GM21619 (cell line): Measurements from ENCODE around the gene LRRC28.
A peak's percentile ranks its signal among the peaks of the same experiment; 100 is the strongest.

Source experiments
- ATAC-seq: cut with Tn5 transposase; IDR thresholded peaks from one replicate; pipeline ENCODE4 v1.9.1; 2021; ENCODE audit not compliant: unreplicated experiment

LRRC28 gene

GRCh38 chr15:99305761-99306505, 54.7 kb downstream of the LRRC28 start:
- ATAC-seq, result no peak

- no peak for ATAC-seq
Measured at GRCh38 chr15:99306694-99307338, 55.5 kb downstream of the LRRC28 start.

- ATAC-seq, result no peak
Measured at GRCh38 chr15:99307735-99308134, 56.5 kb downstream of the LRRC28 start.

- no peak for ATAC-seq
Measured at GRCh38 chr15:99310745-99311144, 59.5 kb downstream of the LRRC28 start.

GRCh38 chr15:99312228-99312627, 60.9 kb downstream of the LRRC28 start:
- ATAC-seq, result no peak

GRCh38 chr15:99312794-99313193, 61.5 kb downstream of the LRRC28 start:
- no peak for ATAC-seq

GRCh38 chr15:99315636-99316035, 64.4 kb downstream of the LRRC28 start:
- no peak for ATAC-seq

- no peak for ATAC-seq
Measured at GRCh38 chr15:99320374-99321215, 69.3 kb downstream of the LRRC28 start.

GRCh38 chr15:99321468-99321867, 70.2 kb downstream of the LRRC28 start:
- no peak for ATAC-seq

- ATAC-seq, result no peak
Measured at GRCh38 chr15:99322643-99323405, 71.5 kb downstream of the LRRC28 start.

GRCh38 chr15:99324082-99324620, 72.9 kb downstream of the LRRC28 start:
- ATAC-seq, result peak; percentile 67

- ATAC-seq, result no peak
Measured at GRCh38 chr15:99324700-99325099, 73.4 kb downstream of the LRRC28 start.

- peak; percentile 53 for ATAC-seq
Measured at GRCh38 chr15:99326235-99326634, 75.0 kb downstream of the LRRC28 start.

GRCh38 chr15:99328106-99329072, 77.1 kb downstream of the LRRC28 start:
- no peak for ATAC-seq

- no peak for ATAC-seq
Measured at GRCh38 chr15:99331381-99331780, 80.1 kb downstream of the LRRC28 start.

- ATAC-seq, result no peak
Measured at GRCh38 chr15:99333413-99333812, 82.1 kb downstream of the LRRC28 start.

- ATAC-seq, result no peak
Measured at GRCh38 chr15:99333981-99334380, 82.7 kb downstream of the LRRC28 start.

- no peak for ATAC-seq
Measured at GRCh38 chr15:99335508-99335907, 84.2 kb downstream of the LRRC28 start.

GRCh38 chr15:99336794-99337193, 85.5 kb downstream of the LRRC28 start:
- ATAC-seq, result no peak

GRCh38 chr15:99340347-99340746, 89.1 kb downstream of the LRRC28 start:
- ATAC-seq, result no peak
